ENCODE measurements around the gene TERF2IP. TPM values are rescaled to one million over a fixed set of nuclear protein-coding genes. Genes with fewer than 3 reads are reported as not detected.

TERF2IP gene
- total and polyA plus RNA-seq, 9 of the 15 experiments (the other 6 are each of a cell fraction or from before 2014, with no cell fraction given): 14.5 to 64.2 (median 47.0) TPM

- no peak for TF ChIP-seq TFE3 (CRISPR knock-in tag; IDR thresholded peaks at IDR 0.05)
- TF ChIP-seq EWSR1 (IDR thresholded peaks at IDR 0.05; ENCODE audit: borderline replicate concordance, low read depth, partially characterized antibody): no peak
- TF ChIP-seq HMGN3 (IDR thresholded peaks at IDR 0.05; ENCODE audit: borderline replicate concordance, extremely low read depth, insufficient read length, low read depth, low read length): no peak
- no peak for TF ChIP-seq HSF4 (CRISPR knock-in tag; IDR thresholded peaks at IDR 0.05; ENCODE audit: borderline replicate concordance)
- no peak for TF ChIP-seq HINFP (tag; conservative IDR thresholded peaks at IDR 0.05; ENCODE audit: low read depth)
- no peak for TF ChIP-seq CREBBP (IDR thresholded peaks at IDR 0.05; ENCODE audit: low read depth, low read length)
- peak; percentile 55 for TF ChIP-seq BRD9 (IDR thresholded peaks at IDR 0.05; ENCODE audit: low read depth, partially characterized antibody)
- TF ChIP-seq KDM4B (IDR thresholded peaks at IDR 0.05; ENCODE audit: borderline replicate concordance in 2 of 2, low read depth in 1 of 2): no peak
- no peak for TF ChIP-seq HMGXB4 (CRISPR knock-in tag; IDR thresholded peaks at IDR 0.05)
- peak; percentile 65; the same call in 1 of the 2 replicates for TF ChIP-seq ZNF449 (CRISPR knock-in tag; IDR thresholded peaks at IDR 0.05)
- TF ChIP-seq ZNF717 (CRISPR knock-in tag; IDR thresholded peaks at IDR 0.05): no peak
- TF ChIP-seq CBX5 (IDR thresholded peaks at IDR 0.05; ENCODE audit: borderline replicate concordance, low read depth): no peak
- no peak for TF ChIP-seq ELF2 (CRISPR knock-in tag; IDR thresholded peaks at IDR 0.05)
- no peak for TF ChIP-seq MAX (CRISPR knock-in tag; IDR thresholded peaks at IDR 0.05)
- no peak for TF ChIP-seq ZBTB9 (CRISPR knock-in tag; IDR thresholded peaks at IDR 0.05)
- no peak for TF ChIP-seq HMG20B (CRISPR knock-in tag; IDR thresholded peaks at IDR 0.05)
- peak; percentile 85 for TF ChIP-seq FOXM1 (IDR thresholded peaks at IDR 0.05; ENCODE audit: low read depth)
- TF ChIP-seq FOXM1 (CRISPR knock-in tag; IDR thresholded peaks at IDR 0.05; ENCODE audit: low read depth): no peak
- TF ChIP-seq ZKSCAN1 (IDR thresholded peaks at IDR 0.05; ENCODE audit: low read depth, low read length): no peak
- no peak for TF ChIP-seq ILF3 (IDR thresholded peaks at IDR 0.05; ENCODE audit: borderline replicate concordance)
- no peak for TF ChIP-seq TOE1 (IDR thresholded peaks at IDR 0.05; ENCODE audit: borderline replicate concordance)
- no peak for TF ChIP-seq TOE1 (CRISPR knock-in tag; IDR thresholded peaks at IDR 0.05; ENCODE audit: borderline replicate concordance, low read depth)
These were observed 26.4 kb upstream of the TERF2IP start (continued) for GRCh38 chr16:75621170-75621477.

All from K562 (cell line).